DND-41 (cell line): ENCODE measurements around the gene ALAS1.

Experiments
- ATAC-seq: fragments of 200-7000 bp; cut with Tn5 transposase; 3 replicates; pipeline ENCODE4 v1.9.1; 2021; ENCODE audit warnings: low read depth; ENCODE audit not compliant: insufficient read depth
- DNase-seq: peaks from one replicate; pipeline ENCODE4 v3.0.0-alpha.2; 2020
- H2AFZ ChIP-seq: 2 replicates; pipeline ENCODE4 v1.6.0; 2012; ENCODE audit warnings: low read depth, low read length
- H3K27ac ChIP-seq: 2 replicates; pipeline ENCODE4 v1.5.1; 2012; ENCODE audit warnings: low read length, inconsistent platforms
- H3K27me3 ChIP-seq: fragments of 200-600 bp; sonication (generic); 2 replicates; pipeline ENCODE4 v1.6.0; 2012; ENCODE audit warnings: low read length, mild to moderate bottlenecking, inconsistent platforms; ENCODE audit not compliant: insufficient read depth, poor library complexity
- H3K36me3 ChIP-seq: 2 replicates; pipeline ENCODE4 v1.5.1; 2012; ENCODE audit warnings: low read length, inconsistent platforms; ENCODE audit not compliant: insufficient read depth
- H3K4me1 ChIP-seq: 2 replicates; pipeline ENCODE4 v1.5.1; 2012; ENCODE audit warnings: mild to moderate bottlenecking, low read length; ENCODE audit not compliant: insufficient read depth
- H3K4me2 ChIP-seq: 2 replicates; pipeline ENCODE4 v1.6.0; 2012; ENCODE audit warnings: mild to moderate bottlenecking, moderate library complexity, low read length, inconsistent platforms; ENCODE audit not compliant: insufficient read depth
- H3K4me3 ChIP-seq, 2 experiments: fragments of 200-600 bp in 1 of 2; shearing (Covaris generic) in 1 of 2; 2 replicates each; pipeline ENCODE4 v1.5.1; 2012 to 2016; ENCODE audit warnings: inconsistent platforms in 2 of 2, low read length in 2 of 2, mild to moderate bottlenecking in 2 of 2, low read depth in 1 of 2, moderate library complexity in 1 of 2
- H3K79me2 ChIP-seq: 2 replicates; pipeline ENCODE4 v1.6.0; 2012; ENCODE audit warnings: low read length, inconsistent platforms; ENCODE audit not compliant: insufficient read depth
- H3K9ac ChIP-seq: 2 replicates; pipeline ENCODE4 v1.6.0; 2012; ENCODE audit warnings: low read depth, mild to moderate bottlenecking, inconsistent platforms, low read length, moderate library complexity
- H3K9me3 ChIP-seq: 2 replicates; pipeline ENCODE4 v1.5.1; 2012; ENCODE audit warnings: low read length, moderate library complexity, mild to moderate bottlenecking, inconsistent platforms; ENCODE audit not compliant: insufficient read depth, severe bottlenecking
- H4K20me1 ChIP-seq: 2 replicates; pipeline ENCODE4 v1.6.0; 2012; ENCODE audit warnings: low read length; ENCODE audit not compliant: insufficient read depth
- CTCF ChIP-seq: IDR thresholded peaks from 2 replicates; pipeline ENCODE4 v1.5.1; 2012; ENCODE audit warnings: borderline replicate concordance, low read length, moderate library complexity, mild to moderate bottlenecking; ENCODE audit not compliant: poor library complexity, severe bottlenecking; ENCODE audit errors: extremely low read depth
- EZH2 ChIP-seq: IDR thresholded peaks from 3 replicates; pipeline ENCODE4 v1.6.1; 2012; ENCODE audit warnings: borderline replicate concordance, low read depth, mild to moderate bottlenecking, moderate library complexity, low read length, inconsistent platforms; ENCODE audit not compliant: severe bottlenecking

ALAS1 gene

GRCh38 chr3:52237006-52237656, 39.2 kb downstream of the ALAS1 start:
- no peak for ATAC-seq
- TF ChIP-seq CTCF (no peak), EZH2 (no peak)
- H3K27ac ChIP-seq: peak overlapping the region; percentile 86
- H3K27me3 ChIP-seq: no peaks in the 10 kb centered on the region
- DNase-seq: no peak
- H3K4me2 ChIP-seq: peak overlapping the region; percentile 91
- peak overlapping the region; percentile 85; the same call in 1 of the 2 replicates for H3K9ac ChIP-seq
- peak overlapping the region in 1 of 2 experiments; percentile 25; a peak in 1 of 4 replicates for H3K4me3 ChIP-seq
- no peaks in the 10 kb centered on the region for H3K9me3 ChIP-seq
- H3K36me3 ChIP-seq: peaks cover 30% of the 10 kb centered on the region
- peaks cover 69% of the 10 kb centered on the region for H3K79me2 ChIP-seq
- peaks cover 37% of the 10 kb centered on the region for H4K20me1 ChIP-seq
- peaks cover 54% of the 10 kb centered on the region for H3K4me1 ChIP-seq
- H2AFZ ChIP-seq: no peak overlapping the region

- TF ChIP-seq CTCF: no peak
- no peak for TF ChIP-seq EZH2
- Histone ChIP-seq H2AFZ (no peak overlapping the region), H3K9me3 (no peaks in the 10 kb centered on the region), H3K9ac (peak overlapping the region; percentile 85), H3K4me1 (peaks cover 54% of the 10 kb centered on the region), H3K4me3 (peak overlapping the region; percentile 72 to 91; a peak in 3 of 4 replicates), H3K4me2 (peak overlapping the region; percentile 91), H3K27ac (peak overlapping the region; percentile 86), H3K27me3 (no peaks in the 10 kb centered on the region), H4K20me1 (peaks cover 33% of the 10 kb centered on the region), H3K79me2 (peaks cover 64% of the 10 kb centered on the region), H3K36me3 (peaks cover 25% of the 10 kb centered on the region)
- ATAC-seq (no peak), DNase-seq (no peak)
These were observed 39.8 kb downstream of the ALAS1 start for GRCh38 chr3:52237657-52238172.

- peaks cover 60% of the 10 kb centered on the region for H3K79me2 ChIP-seq
- peak overlapping the region; percentile 86 for H3K27ac ChIP-seq
- peaks cover 49% of the 10 kb centered on the region for H3K4me1 ChIP-seq
- peak overlapping the region; percentile 91 for H2AFZ ChIP-seq
- H3K4me2 ChIP-seq: peak overlapping the region; percentile 91
- no peak for DNase-seq
- H3K9ac ChIP-seq: peak overlapping the region; percentile 85
- H3K27me3 ChIP-seq: no peaks in the 10 kb centered on the region
- TF ChIP-seq CTCF (no peak), EZH2 (no peak)
- no peaks in the 10 kb centered on the region for H3K9me3 ChIP-seq
- peak overlapping the region; percentile 72 to 91 for H3K4me3 ChIP-seq
- H3K36me3 ChIP-seq: peaks cover 22% of the 10 kb centered on the region
- no peak for ATAC-seq
- peaks cover 28% of the 10 kb centered on the region for H4K20me1 ChIP-seq
These were observed 40.3 kb downstream of the ALAS1 start for GRCh38 chr3:52238193-52238760.
